GM04504 (cell line): Measurements from ENCODE around the gene RUNX2.
A peak's percentile ranks its signal among the peaks of the same experiment; 100 is the strongest.

Experiments used
- DNase-seq: peaks from one replicate; pipeline ENCODE4 v3.0.0-alpha.2; 2012; ENCODE audit warnings: low read depth

Gene RUNX2

GRCh38 chr6:45589367-45589766 is 261.2 kb downstream of the RUNX2 start:
- DNase-seq: no peak

- DNase-seq: peak; percentile 77
Measured at GRCh38 chr6:45590226-45590625, 262.1 kb downstream of the RUNX2 start.

DNA sequence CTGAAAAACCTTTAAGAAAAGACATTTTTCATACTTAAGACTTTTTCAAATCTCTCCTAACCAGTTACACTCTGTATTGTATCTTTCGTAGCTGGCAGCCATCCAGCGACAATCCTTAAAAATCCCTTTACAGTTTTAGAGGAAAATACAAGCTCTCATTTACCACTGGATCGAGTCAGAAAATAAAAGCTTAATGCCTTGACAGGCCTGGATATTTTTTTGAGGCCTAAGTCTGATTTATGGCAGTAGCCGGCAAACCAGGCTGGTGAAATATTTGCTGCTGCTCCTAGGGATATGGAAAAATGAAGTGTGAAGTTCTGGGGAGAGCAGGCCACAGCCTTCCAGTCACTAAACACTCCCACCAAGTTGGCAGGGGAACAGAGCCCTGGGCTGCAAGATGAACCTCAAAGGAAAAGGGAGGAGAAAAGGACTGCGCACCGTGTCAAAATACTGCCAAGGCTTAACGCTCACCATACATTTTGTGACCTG is 262.6 kb downstream of the RUNX2 start:
- DNase-seq: peak; percentile 24

DNA sequence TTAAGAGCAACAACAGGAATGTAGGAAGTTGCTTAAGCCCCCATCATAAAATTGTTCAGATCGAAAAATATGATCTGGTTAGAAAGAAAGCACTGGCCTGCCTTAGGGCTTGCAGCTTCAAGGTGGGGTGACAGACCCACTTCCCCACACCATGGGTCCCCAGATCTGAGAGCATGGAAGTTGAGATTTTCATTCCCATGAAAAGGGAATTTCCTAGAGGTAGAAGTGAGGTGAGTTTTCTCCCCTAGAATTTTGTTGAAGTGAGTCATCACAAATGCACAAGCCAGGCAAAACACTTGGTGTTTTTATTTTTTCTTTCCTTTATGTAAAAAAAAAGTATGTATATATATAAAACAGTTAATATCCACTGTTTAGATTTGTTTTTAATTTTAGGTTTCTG is 263.2 kb downstream of the RUNX2 start:
- no peak for DNase-seq

DNA sequence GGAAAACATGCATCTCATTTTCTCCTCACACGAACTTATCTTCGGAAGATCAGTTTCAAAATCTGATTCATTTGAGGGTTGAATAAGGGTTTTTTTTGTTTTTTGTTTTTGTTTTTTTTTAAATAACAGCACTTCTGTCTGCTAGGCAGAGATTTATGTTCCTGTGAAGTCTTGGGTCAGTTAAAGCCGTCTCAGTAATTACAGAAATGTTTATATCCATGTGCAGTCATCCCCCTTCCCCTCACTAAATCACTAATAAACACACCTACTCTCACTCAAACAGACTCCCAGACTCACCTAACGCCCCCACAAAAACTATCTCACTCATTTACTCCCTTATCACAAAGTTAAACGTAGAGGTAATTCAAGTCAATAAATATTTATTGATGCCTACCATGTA is 263.8 kb downstream of the RUNX2 start:
- DNase-seq: no peak

GRCh38 chr6:45592991-45593390 is 264.9 kb downstream of the RUNX2 start:
- no peak for DNase-seq

DNA sequence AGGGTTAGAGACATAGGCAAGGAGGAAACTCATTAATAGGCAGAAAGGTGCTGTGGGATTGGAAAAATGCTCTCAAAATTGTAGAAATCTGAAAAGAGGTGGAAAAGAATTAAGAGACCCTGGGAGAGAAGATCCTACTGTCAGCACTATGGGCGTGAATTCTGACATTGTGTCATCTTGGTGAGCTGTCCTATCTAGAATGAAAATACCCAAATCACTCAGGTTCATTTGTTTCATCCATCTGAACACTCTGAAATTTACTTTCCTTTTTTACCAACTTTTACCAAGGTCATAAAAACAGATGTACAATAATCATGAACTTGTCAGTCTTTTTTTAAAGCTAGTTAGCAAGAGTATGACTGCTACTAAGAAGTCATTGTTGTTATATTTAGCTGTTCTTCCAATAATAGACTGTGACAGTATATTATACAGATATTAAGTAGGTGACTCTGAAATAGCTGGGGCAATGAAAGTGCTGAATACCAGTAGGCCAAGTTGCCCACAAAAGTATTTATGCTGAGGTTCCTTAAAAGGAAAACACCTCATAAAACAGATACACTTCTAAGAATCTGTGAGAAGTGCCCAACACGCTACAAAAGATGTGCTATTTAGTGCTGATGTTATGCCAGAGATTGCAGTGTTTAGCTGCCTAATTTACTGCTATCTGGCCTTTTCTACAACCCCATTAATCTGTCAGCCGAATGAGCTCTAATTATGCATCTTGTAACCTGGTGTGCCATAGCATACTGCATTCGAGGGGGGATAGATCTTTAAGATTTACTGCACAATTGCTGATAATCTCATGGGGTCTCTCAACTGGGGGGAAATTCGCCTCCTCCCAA is 267.1 kb downstream of the RUNX2 start:
- DNase-seq: no peak

GRCh38 chr6:45597424-45597823 is 269.3 kb downstream of the RUNX2 start:
- DNase-seq: no peak

GRCh38 chr6:45599053-45599452 is 270.9 kb downstream of the RUNX2 start:
- no peak for DNase-seq

DNA sequence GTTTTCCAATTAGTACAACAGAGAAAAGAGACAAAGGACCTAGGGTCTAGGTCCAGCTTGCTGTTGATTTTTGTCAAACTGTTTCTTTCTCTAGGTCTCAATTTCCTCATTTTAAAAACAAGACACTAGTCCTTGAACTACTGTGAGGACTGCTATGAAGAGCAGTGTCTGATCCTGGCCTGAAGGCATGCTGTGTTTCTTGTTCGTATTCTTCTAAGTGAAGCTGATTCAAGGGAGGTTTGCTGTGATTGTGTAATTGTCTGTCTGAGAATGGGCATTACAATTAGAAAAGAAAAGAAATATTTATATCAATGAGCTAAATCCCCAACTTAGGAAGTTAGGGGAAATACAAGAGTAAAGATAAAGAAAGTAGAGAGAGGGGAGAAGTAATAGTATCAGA is 277.8 kb downstream of the RUNX2 start:
- no peak for DNase-seq

- no peak for DNase-seq
Measured at GRCh38 chr6:45606831-45607400, 278.8 kb downstream of the RUNX2 start.

- no peak for DNase-seq
Measured at GRCh38 chr6:45607798-45608197, 279.7 kb downstream of the RUNX2 start.

GRCh38 chr6:45608252-45608913 is 280.3 kb downstream of the RUNX2 start:
- no peak for DNase-seq

- peak; percentile 89 for DNase-seq
Measured at GRCh38 chr6:45609141-45609638, 281.1 kb downstream of the RUNX2 start.

DNA sequence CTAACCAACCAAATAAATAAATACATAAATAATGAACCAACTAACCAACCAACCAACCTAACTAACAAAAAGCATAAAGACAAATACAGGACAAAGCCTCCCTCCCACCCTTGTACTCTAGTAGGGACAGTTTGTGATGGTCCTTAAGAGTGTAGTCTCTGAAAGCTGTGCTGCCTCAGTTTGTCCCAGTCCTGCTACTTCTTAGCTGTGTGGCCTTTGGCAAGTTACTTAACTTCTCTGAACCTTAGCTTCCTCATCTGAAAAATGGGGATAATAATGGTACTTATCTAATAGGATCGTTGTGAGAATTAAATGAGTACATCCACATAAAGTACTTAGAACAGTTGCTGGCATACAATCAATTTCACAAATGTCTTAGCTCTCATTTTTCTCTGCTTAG is 282.2 kb downstream of the RUNX2 start:
- DNase-seq: no peak

- no peak for DNase-seq
Measured at GRCh38 chr6:45610832-45611231, 282.7 kb downstream of the RUNX2 start.

DNA sequence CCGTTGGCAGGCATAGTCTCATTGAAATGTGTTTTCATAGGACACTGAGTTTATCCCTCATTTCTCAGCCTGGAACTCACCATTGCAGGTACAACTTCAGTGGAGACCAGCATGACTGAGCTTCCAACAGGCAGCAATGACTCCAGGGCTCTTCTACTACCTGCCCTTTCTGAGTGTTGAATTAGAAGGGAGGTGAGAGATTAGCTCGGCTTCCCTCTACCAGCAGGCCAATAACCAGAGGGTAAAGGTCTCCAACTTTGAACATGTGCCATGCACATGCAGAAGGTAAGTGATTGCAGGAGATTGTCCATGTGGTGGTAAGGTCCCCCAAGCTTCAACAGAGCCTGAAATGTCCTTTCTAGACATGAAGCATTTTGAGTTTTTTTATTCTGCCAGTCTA is 283.4 kb downstream of the RUNX2 start:
- no peak for DNase-seq

DNA sequence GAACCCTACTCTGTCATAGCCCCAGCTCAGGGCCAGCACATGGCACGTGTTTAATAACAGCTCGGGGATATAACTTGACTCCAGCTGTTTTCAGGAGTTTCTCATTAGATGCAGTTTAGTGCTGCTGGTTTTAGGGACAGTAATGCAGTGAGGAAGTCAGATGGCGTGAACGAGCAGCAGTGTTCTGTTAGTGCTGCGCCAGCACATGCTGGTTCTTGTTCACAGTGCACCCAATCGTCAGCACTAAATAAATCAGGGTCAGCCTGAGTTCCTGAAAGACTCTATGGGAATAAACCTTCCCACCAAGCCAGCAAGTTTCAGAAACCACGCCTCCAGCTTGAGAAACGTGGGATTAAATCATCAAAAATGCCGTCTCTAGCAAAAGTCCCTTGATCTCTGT is 285.5 kb downstream of the RUNX2 start:
- peak; percentile 80 for DNase-seq

- no peak for DNase-seq
Measured at GRCh38 chr6:45614488-45615285, 286.6 kb downstream of the RUNX2 start.

- DNase-seq: no peak
Measured at GRCh38 chr6:45616209-45616608, 288.1 kb downstream of the RUNX2 start.

GRCh38 chr6:45617441-45617840 is 289.3 kb downstream of the RUNX2 start:
- no peak for DNase-seq

GRCh38 chr6:45618259-45618658 is 290.1 kb downstream of the RUNX2 start:
- DNase-seq: no peak
